Left ventricle myocardium inferior (tissue), 1 donor: ENCODE measurements around the gene DENND4A. TPM values are rescaled to one million over a fixed set of nuclear protein-coding genes. Genes with fewer than 3 reads are reported as not detected.

Experiments
- DNase-seq: peaks from one replicate; pipeline ENCODE4 v3.0.0-alpha.2; 2020
- H3K27ac ChIP-seq: fragments of 200-600 bp; replicated peaks from 2 replicates; pipeline ENCODE4 v1.8.0; 2021
- H3K27me3 ChIP-seq: fragments of 200-600 bp; 2 replicates; pipeline ENCODE4 v1.8.0; 2021; ENCODE audit warnings: low read depth
- H3K36me3 ChIP-seq: fragments of 200-600 bp; 2 replicates; pipeline ENCODE4 v1.8.0; 2021
- H3K4me1 ChIP-seq: fragments of 200-600 bp; 2 replicates; pipeline ENCODE4 v1.8.0; 2021
- H3K4me3 ChIP-seq: fragments of 200-600 bp; 2 replicates; pipeline ENCODE4 v1.8.0; 2021; ENCODE audit warnings: mild to moderate bottlenecking, moderate library complexity
- H3K9me3 ChIP-seq: fragments of 200-600 bp; replicated peaks from 2 replicates; pipeline ENCODE4 v1.8.0; 2021
- CTCF ChIP-seq: fragments of 200-600 bp; IDR thresholded peaks from 2 replicates; pipeline ENCODE4 v1.8.0; 2021; ENCODE audit warnings: antibody characterized with exemption, mild to moderate bottlenecking, borderline replicate concordance
- intact Hi-C: fragments of 100-400 bp; cut with micrococcal nuclease; formaldehyde crosslinking; loops from one replicate; pipeline ENCODE4 v1.11.0; 2022
- total RNA-seq: library from RNA; stranded (reverse); fragmentation: NEBNext Ultra II Directional; extraction: Animal tissue kit (Norgen Biotek cat#: 25700); gene quantifications from one replicate; pipeline ENCODE4 v1.2.1, GENCODE V29; 2021
- donor health status: DM: no; HTN: yes; CAD: no; lungs with severe emphysema.

The DENND4A gene
- total RNA-seq, 1 donor from 2014 or later: 13.5 TPM

- no peak overlapping the region for H3K4me3 ChIP-seq
- no peaks in the 10 kb centered on the region for H3K36me3 ChIP-seq
- no peak for DNase-seq
- no peaks in the 10 kb centered on the region for H3K27me3 ChIP-seq
- H3K4me1 ChIP-seq: peaks cover 9% of the 10 kb centered on the region
- TF ChIP-seq CTCF: no peak
- intact Hi-C loops: no loop called here
- H3K9me3 ChIP-seq: peaks cover 1% of the 10 kb centered on the region
- H3K27ac ChIP-seq: no peak overlapping the region
Observed at GRCh38 chr15:65806397-65806796, 14.3 kb upstream of the DENND4A start.

- H3K9me3 ChIP-seq: no peaks in the 10 kb centered on the region
- peaks cover 9% of the 10 kb centered on the region for H3K4me1 ChIP-seq
- intact Hi-C loops: no loop called here
- no peak for DNase-seq
- TF ChIP-seq CTCF: no peak
- no peaks in the 10 kb centered on the region for H3K36me3 ChIP-seq
- H3K27me3 ChIP-seq: no peaks in the 10 kb centered on the region
- H3K4me3 ChIP-seq: no peak overlapping the region
- no peak overlapping the region for H3K27ac ChIP-seq
Observed at GRCh38 chr15:65805019-65805745, 13.1 kb upstream of the DENND4A start.

GRCh38 chr15:65804252-65804931 lies 12.3 kb upstream of the DENND4A start:
- intact Hi-C loops: no loop called here
- Histone ChIP-seq H3K4me3 (no peak overlapping the region), H3K4me1 (peaks cover 9% of the 10 kb centered on the region), H3K36me3 (no peaks in the 10 kb centered on the region), H3K27ac (no peak overlapping the region), H3K9me3 (no peaks in the 10 kb centered on the region), H3K27me3 (no peaks in the 10 kb centered on the region)
- no peak for TF ChIP-seq CTCF
- no peak for DNase-seq

DNA sequence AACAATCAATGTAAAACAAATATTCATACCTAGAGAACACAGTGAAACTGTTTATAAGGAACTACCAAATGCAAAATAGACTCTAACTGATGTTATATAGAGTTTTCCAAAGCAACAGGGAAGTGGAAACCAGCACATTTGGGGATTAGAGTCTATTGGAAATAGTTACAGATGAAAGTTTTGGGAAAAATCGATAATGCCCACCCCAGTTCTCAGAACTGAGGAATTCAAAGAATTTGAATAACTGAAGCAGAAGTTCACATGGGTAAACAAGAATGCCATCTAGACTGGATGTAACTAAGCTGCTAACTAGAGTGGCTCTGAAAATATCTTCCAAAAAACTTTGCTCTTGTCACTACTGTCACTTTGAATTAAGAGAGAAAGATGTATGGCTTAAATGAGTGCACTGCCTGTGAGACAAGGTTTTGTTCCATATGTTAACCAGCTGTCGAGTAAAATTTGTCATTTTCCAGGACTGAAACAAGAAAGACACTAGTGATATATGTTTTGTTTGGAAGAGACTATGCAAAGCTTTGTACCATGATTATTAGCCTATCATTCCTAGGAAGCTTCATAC lies 9.2 kb upstream of the DENND4A start:
- no peak for DNase-seq
- TF ChIP-seq CTCF: no peak
- no peaks in the 10 kb centered on the region for H3K27me3 ChIP-seq
- no peak overlapping the region for H3K27ac ChIP-seq
- H3K4me3 ChIP-seq: no peak overlapping the region
- H3K36me3 ChIP-seq: no peaks in the 10 kb centered on the region
- H3K4me1 ChIP-seq: peaks cover 9% of the 10 kb centered on the region
- intact Hi-C loops: no loop called here
- H3K9me3 ChIP-seq: no peaks in the 10 kb centered on the region

DNA sequence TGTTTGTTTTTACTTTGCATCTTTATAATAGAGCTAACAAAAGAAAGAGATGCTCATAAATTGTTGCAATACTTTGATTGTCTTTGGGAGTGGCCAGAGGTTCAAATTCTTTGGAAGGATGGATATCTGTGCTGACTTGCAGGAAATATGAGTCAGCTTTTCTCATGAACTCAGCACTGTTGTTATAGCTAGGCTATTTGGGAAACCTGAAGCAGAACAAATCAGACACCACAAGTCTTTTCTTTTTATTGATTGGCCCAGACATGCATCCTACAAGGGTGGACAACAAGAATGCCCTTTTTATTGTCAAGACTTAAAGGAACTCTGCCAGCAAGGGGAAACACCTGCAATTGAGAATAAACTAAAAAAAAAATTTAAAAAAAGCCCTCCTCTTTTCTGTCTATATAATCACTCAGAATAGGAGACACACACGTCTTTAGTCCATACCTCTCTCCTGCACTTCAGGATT lies 4.6 kb upstream of the DENND4A start:
- Histone ChIP-seq H3K36me3 (no peaks in the 10 kb centered on the region), H3K27ac (no peak overlapping the region), H3K4me1 (peaks cover 14% of the 10 kb centered on the region), H3K9me3 (no peaks in the 10 kb centered on the region), H3K27me3 (no peaks in the 10 kb centered on the region), H3K4me3 (no peak overlapping the region)
- intact Hi-C loops: no loop called here
- no peak for DNase-seq
- TF ChIP-seq CTCF: no peak
